PC-3 (cell line): ENCODE data around the gene ATP6V1F. TPM values are rescaled to one million over a fixed set of nuclear protein-coding genes. Genes with fewer than 3 reads are reported as not detected.

ENCODE experiments used
- ATAC-seq: fragments of 200-7000 bp; cut with Tn5 transposase; 2 replicates; pipeline ENCODE4 v1.9.1; 2020; ENCODE audit warnings: mild to moderate bottlenecking, moderate library complexity
- BruUV-seq: library from RNA; stranded (reverse); fragments of 400-500 nt; replicated peaks from 2 replicates; lab custom pipeline; 2021; lab: Mats Ljungman, UMichigan
- CTCF ChIA-PET: fragments of 300-600 bp; sonication (Branson Sonifier 250); formaldehyde crosslinking; loops from one replicate; lab custom pipeline; 2022; ENCODE audit warnings: antibody characterized with exemption; lab: Charles Lee
- POLR2A ChIA-PET: fragments of 300-600 bp; sonication (Branson Sonifier 250); formaldehyde crosslinking; loops from one replicate; lab custom pipeline; 2022; ENCODE audit warnings: antibody characterized with exemption; ENCODE audit not compliant: unreplicated experiment; lab: Charles Lee
- DNase-seq: peaks from one replicate; pipeline ENCODE4 v3.0.0-alpha.2; 2015
- H2AFZ ChIP-seq: fragments of 300-600 bp; sonication (generic); 2 replicates; pipeline ENCODE4 v1.6.0; 2016; ENCODE audit warnings: antibody characterized with exemption, low read length
- H3F3A ChIP-seq: fragments of 300-600 bp; sonication (generic); one replicate; pipeline ENCODE4 v1.6.0; 2017; ENCODE audit warnings: antibody characterized with exemption, low read length, control low read depth, mild to moderate bottlenecking; ENCODE audit not compliant: unreplicated experiment
- H3K27ac ChIP-seq: fragments of 300-600 bp; sonication (generic); 2 replicates; pipeline ENCODE4 v1.5.1; 2016; ENCODE audit warnings: mild to moderate bottlenecking, low read length
- H3K27me3 ChIP-seq: fragments of 300-600 bp; sonication (generic); 2 replicates; pipeline ENCODE4 v1.6.1; 2016; ENCODE audit warnings: low read length, mixed read lengths
- H3K36me3 ChIP-seq: fragments of 300-600 bp; sonication (generic); 2 replicates; pipeline ENCODE4 v1.6.1; 2016; ENCODE audit warnings: low read depth, mixed run types, low read length, mixed read lengths
- H3K4me1 ChIP-seq: fragments of 300-600 bp; sonication (generic); 2 replicates; pipeline ENCODE4 v1.5.1; 2016; ENCODE audit warnings: low read length; ENCODE audit not compliant: insufficient read depth
- H3K4me2 ChIP-seq: fragments of 300-600 bp; sonication (generic); 2 replicates; pipeline ENCODE4 v1.6.0; 2016; ENCODE audit warnings: low read length
- H3K4me3 ChIP-seq: fragments of 300-600 bp; sonication (generic); 2 replicates; pipeline ENCODE4 v1.5.1; 2016; ENCODE audit warnings: mild to moderate bottlenecking, low read length, mixed read lengths
- H3K79me2 ChIP-seq: fragments of 300-600 bp; sonication (generic); 2 replicates; pipeline ENCODE4 v1.6.1; 2017; ENCODE audit warnings: low read length, mixed read lengths
- H3K9ac ChIP-seq: fragments of 300-600 bp; sonication (generic); 2 replicates; pipeline ENCODE4 v1.6.0; 2016; ENCODE audit warnings: mild to moderate bottlenecking, low read length
- H3K9me2 ChIP-seq: fragments of 300-600 bp; sonication (generic); replicated peaks from 2 replicates; pipeline ENCODE4 v1.6.1; 2016; ENCODE audit warnings: mixed run types, low read length, mixed read lengths
- H3K9me3 ChIP-seq: fragments of 300-600 bp; sonication (generic); 2 replicates; pipeline ENCODE4 v1.6.1; 2016; ENCODE audit warnings: low read length, mixed read lengths
- H4K20me1 ChIP-seq: fragments of 300-600 bp; sonication (generic); 2 replicates; pipeline ENCODE4 v1.6.1; 2016; ENCODE audit warnings: low read length, mixed read lengths
- EZH2 ChIP-seq: fragments of 300-600 bp; sonication (generic); IDR thresholded peaks from one replicate; pipeline ENCODE4 v1.6.1; 2017; ENCODE audit warnings: antibody characterized with exemption, mild to moderate bottlenecking, low read length; ENCODE audit not compliant: unreplicated experiment
- EZH2phosphoT487 ChIP-seq: fragments of 300-600 bp; sonication (generic); IDR thresholded peaks from 2 replicates; pipeline ENCODE4 v1.6.1; 2018; ENCODE audit warnings: mild to moderate bottlenecking, antibody characterized with exemption, low read length, borderline replicate concordance
- intact Hi-C: fragments of 100-400 bp; cut with micrococcal nuclease; formaldehyde crosslinking; loops from 2 replicates; pipeline ENCODE4 v1.9.0; 2023
- total RNA-seq: library from RNA; depleted of rRNA; stranded (reverse); fragments of >200 nt; gene quantifications from 2 replicates; pipeline ENCODE4 v1.2.3, GENCODE V29; 2014
- TF ChIP-seq, protein P1 (sequence below): fragments of 300-600 bp; sonication (generic); conservative IDR thresholded peaks from 2 replicates; pipeline ENCODE4 v1.5.1; 2017; ENCODE audit warnings: antibody characterized with exemption, low read depth, mild to moderate bottlenecking, low read length

The ATP6V1F gene
- total RNA-seq, 1 experiment from 2014 or later, result 131 TPM

- no peak overlapping the region for H3K4me2 ChIP-seq
- no peaks in the 10 kb centered on the region; the same call in 1 of the 2 replicates for H3K36me3 ChIP-seq
- intact Hi-C loops, result no loop called here
- no TSS peak for BruUV-seq
- peaks cover 18% of the 10 kb centered on the region for H3K79me2 ChIP-seq
- H4K20me1 ChIP-seq, result no peaks in the 10 kb centered on the region
- no peak overlapping the region for H2AFZ ChIP-seq
- H3F3A ChIP-seq, result no peaks in the 10 kb centered on the region
- no peak overlapping the region for H3K27ac ChIP-seq
- TF ChIP-seq, protein P1, sequence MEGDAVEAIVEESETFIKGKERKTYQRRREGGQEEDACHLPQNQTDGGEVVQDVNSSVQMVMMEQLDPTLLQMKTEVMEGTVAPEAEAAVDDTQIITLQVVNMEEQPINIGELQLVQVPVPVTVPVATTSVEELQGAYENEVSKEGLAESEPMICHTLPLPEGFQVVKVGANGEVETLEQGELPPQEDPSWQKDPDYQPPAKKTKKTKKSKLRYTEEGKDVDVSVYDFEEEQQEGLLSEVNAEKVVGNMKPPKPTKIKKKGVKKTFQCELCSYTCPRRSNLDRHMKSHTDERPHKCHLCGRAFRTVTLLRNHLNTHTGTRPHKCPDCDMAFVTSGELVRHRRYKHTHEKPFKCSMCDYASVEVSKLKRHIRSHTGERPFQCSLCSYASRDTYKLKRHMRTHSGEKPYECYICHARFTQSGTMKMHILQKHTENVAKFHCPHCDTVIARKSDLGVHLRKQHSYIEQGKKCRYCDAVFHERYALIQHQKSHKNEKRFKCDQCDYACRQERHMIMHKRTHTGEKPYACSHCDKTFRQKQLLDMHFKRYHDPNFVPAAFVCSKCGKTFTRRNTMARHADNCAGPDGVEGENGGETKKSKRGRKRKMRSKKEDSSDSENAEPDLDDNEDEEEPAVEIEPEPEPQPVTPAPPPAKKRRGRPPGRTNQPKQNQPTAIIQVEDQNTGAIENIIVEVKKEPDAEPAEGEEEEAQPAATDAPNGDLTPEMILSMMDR, result no peak
- TF ChIP-seq EZH2phosphoT487 (no peak), EZH2 (no peak)
- H3K9ac ChIP-seq, result no peak overlapping the region
- H3K4me3 ChIP-seq, result no peak overlapping the region
- H3K9me2 ChIP-seq, result no peaks in the 10 kb centered on the region
- H3K27me3 ChIP-seq, result no peaks in the 10 kb centered on the region
- no peak for DNase-seq
- H3K4me1 ChIP-seq, result peaks cover 5% of the 10 kb centered on the region; the same call in 1 of the 2 replicates
- ChIA-PET CTCF (interaction anchor here (0.6 kb wide), 1 partner anchor 79 kb away, joined by 10 read pairs; no protein-coding TSS in a partner anchor), POLR2A (no interaction called here)
- ATAC-seq, result no peak
- H3K9me3 ChIP-seq, result no peaks in the 10 kb centered on the region
These were observed 3.2 kb upstream of the ATP6V1F start for GRCh38 chr7:128859232-128860157.

- Histone ChIP-seq H3K9me3 (no peaks in the 10 kb centered on the region), H3K36me3 (peaks cover 3% of the 10 kb centered on the region; the same call in 1 of the 2 replicates), H4K20me1 (no peaks in the 10 kb centered on the region), H3K4me2 (no peak overlapping the region), H2AFZ (no peak overlapping the region), H3K9ac (no peak overlapping the region), H3K4me1 (peaks cover 5% of the 10 kb centered on the region; the same call in 1 of the 2 replicates), H3F3A (no peaks in the 10 kb centered on the region), H3K9me2 (no peaks in the 10 kb centered on the region), H3K27ac (no peak overlapping the region), H3K27me3 (no peaks in the 10 kb centered on the region), H3K79me2 (peaks cover 26% of the 10 kb centered on the region), H3K4me3 (no peak overlapping the region)
- ChIA-PET CTCF (interaction anchor here (0.6 kb wide), 1 partner anchor 80 kb away, joined by 10 read pairs; no protein-coding TSS in a partner anchor), POLR2A (no interaction called here)
- no TSS peak for BruUV-seq
- ATAC-seq (no peak), DNase-seq (no peak)
- intact Hi-C loops, result no loop called here
- TF ChIP-seq EZH2phosphoT487, result no peak
- TF ChIP-seq, protein P1, result peak; percentile 37; the same call in 1 of the 2 replicates
These were observed 2.2 kb upstream of the ATP6V1F start for GRCh38 chr7:128860158-128861073.
